Bronchial epithelial cell (primary cell): ENCODE results near the gene EPS15. TPM values are rescaled to one million over a fixed set of nuclear protein-coding genes. Genes with fewer than 3 reads are reported as not detected.
"Not testable (repeated sequence)": the region's sequence is repeated elsewhere in the genome, so short reads cannot be mapped to it uniquely, and the experiment has no call there.

Experiments
- DNase-seq: peaks from one replicate; pipeline ENCODE4 v3.0.0-alpha.2; 2010; ENCODE audit warnings: low read depth
- FAIRE-seq: peaks from 2 replicates; lab custom pipeline; 2011; peaks lifted over from hg19 to GRCh38; lab: Jason Lieb, UNC
- H3K27me3 ChIP-seq: 2 replicates; pipeline ENCODE4 v1.5.1; 2011; ENCODE audit warnings: low read length; ENCODE audit not compliant: control insufficient read depth, insufficient read depth
- H3K36me3 ChIP-seq: 2 replicates; pipeline ENCODE4 v1.5.1; 2011; ENCODE audit warnings: low read length; ENCODE audit not compliant: control insufficient read depth, insufficient read depth
- H3K4me3 ChIP-seq: 2 replicates; pipeline ENCODE4 v1.5.1; 2011; ENCODE audit warnings: mild to moderate bottlenecking, low read depth, low read length, control low read depth
- CTCF ChIP-seq: IDR thresholded peaks from 2 replicates; pipeline ENCODE4 v1.5.1; 2011; ENCODE audit warnings: mild to moderate bottlenecking, moderate library complexity, low read length, control low read depth, inconsistent platforms; ENCODE audit not compliant: insufficient read depth, severe bottlenecking
- total RNA-seq: library from RNA; depleted of rRNA; stranded (reverse); fragments of >200 nt; gene quantifications from 2 replicates; pipeline ENCODE4 v1.2.1, GENCODE V29; 2014

The EPS15 gene
- total RNA-seq, 1 donor from 2014 or later = 34.8 TPM

DNA sequence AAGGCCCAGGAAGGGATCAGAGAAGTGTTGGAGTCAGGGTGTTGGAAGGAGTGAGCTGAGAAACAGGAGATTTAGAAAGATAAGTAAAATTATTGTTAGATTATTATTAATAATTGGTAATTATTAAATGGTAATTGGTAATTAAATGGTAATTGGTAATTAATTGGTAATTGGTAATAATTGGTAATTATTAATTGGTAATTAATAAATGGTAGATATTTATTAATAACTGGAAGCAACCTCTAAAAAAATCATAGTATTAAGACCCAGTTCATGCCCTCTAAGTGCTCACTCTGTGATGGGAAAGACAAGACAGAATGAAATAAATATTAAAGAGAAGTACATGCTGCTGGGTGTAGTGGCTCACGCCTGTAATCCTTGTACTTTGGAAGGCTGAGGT lies 13.8 kb upstream of the EPS15 start:
- no peak for TF ChIP-seq CTCF
- no peaks in the 10 kb centered on the region for H3K36me3 ChIP-seq
- no peaks in the 10 kb centered on the region for H3K27me3 ChIP-seq
- no peak for DNase-seq
- FAIRE-seq = no peak
- no peak overlapping the region for H3K4me3 ChIP-seq

- not testable (repeated sequence) for H3K4me3 ChIP-seq, H3K27me3 ChIP-seq, H3K36me3 ChIP-seq, FAIRE-seq, DNase-seq
Observed at GRCh38 chr1:51530447-51530846, 11.4 kb upstream of the EPS15 start.

DNA sequence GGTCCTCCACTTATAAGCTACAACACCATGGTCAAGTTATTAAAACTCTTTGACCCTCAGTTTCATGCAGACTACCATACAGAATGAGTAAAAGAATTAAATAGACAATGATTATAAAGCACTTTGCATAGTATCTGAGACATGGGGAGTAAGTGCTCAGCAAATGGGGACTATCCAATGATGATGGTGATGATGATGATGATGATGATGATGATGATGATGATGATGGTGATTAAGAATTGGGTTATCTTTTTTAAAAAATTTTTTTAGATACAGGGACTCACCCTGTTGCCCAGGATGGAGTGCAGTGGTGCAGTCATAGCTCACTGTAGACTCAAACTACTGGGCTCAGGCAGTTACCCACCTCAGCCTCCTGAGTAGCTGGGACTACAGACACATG lies 8.1 kb upstream of the EPS15 start:
- FAIRE-seq (no peak), DNase-seq (no peak)
- no peak overlapping the region for H3K4me3 ChIP-seq
- H3K36me3 ChIP-seq = no peaks in the 10 kb centered on the region
- no peak for TF ChIP-seq CTCF
- no peaks in the 10 kb centered on the region for H3K27me3 ChIP-seq

DNA sequence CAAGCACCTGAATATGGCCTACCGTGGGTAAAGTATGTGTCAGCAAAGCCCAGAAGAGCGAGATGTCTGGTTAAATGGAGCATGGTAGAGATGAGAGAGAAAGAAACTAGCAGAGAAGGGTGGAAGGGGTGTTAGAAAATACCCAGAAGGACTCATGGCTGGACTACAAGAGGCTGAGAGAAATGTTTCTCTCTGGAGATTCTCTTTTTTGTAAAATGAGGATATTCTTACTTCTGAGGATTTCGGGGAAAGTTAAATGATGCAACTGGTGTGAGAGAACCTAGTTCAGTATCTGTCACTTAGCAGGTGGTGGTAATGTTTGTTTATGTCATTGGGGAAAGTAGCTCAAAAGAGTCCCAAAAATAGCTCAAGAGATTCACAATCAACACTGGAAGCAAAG lies 7.2 kb upstream of the EPS15 start:
- Histone ChIP-seq H3K36me3 (no peaks in the 10 kb centered on the region), H3K4me3 (no peak overlapping the region), H3K27me3 (no peaks in the 10 kb centered on the region)
- no peak for TF ChIP-seq CTCF
- FAIRE-seq (no peak), DNase-seq (no peak)

DNA sequence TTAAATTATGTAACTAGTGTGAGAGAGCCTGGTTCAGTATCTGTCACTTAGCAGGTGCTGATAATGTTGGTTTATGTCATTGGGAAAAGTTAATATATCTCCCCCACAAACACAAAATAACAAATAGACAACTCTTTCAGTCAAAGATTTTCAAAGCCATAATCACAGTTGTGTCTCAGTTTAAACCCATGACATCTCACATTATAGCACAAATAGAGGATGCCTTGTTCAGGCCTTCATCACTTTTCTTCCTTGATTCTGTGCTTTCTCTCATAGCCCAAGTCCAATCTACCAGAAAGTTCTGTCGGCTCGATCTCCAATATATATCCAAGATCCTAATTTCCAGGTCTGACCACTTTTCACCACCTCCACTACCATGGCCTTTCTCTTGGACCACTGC lies 6.2 kb upstream of the EPS15 start:
- no peak for FAIRE-seq
- no peaks in the 10 kb centered on the region for H3K27me3 ChIP-seq
- H3K36me3 ChIP-seq = no peaks in the 10 kb centered on the region
- TF ChIP-seq CTCF = no peak
- H3K4me3 ChIP-seq = no peak overlapping the region
- no peak for DNase-seq

DNA sequence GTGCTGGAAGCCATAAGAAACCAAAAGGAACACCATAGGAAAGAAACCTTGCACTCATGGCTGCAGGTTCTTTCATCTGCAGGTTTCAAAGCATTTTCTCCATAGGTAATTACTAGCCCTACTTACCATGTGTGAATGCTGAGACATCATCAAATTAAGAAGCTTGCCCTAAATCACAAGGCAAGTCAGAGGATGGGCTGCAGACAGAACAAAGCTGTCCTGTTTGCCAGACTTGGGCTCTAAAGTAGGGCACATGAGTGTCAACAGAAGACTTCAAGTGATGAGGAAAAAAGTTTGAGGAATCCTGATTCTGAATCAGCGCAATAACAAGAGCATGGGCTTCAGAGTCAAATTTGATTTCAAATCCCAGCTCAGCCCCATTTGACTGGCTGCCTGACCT lies 5.8 kb upstream of the EPS15 start:
- no peak for TF ChIP-seq CTCF
- FAIRE-seq = no peak
- no peak for DNase-seq

More for the DNA sequence above, 5.8 kb upstream of the EPS15 start:
- H3K27me3 ChIP-seq = no peaks in the 10 kb centered on the region
- H3K36me3 ChIP-seq = no peaks in the 10 kb centered on the region
- no peak overlapping the region for H3K4me3 ChIP-seq
